B cell (primary cell): Measurements from ENCODE around the gene CEP295NL. TPM values are rescaled to one million over a fixed set of nuclear protein-coding genes. Genes with fewer than 3 reads are reported as not detected.

Experiments used
- ATAC-seq: fragments of 200-7000 bp; cut with Tn5 transposase; one replicate; pipeline ENCODE4 v1.10.0; 2021; ENCODE audit warnings: low read depth, mild to moderate bottlenecking, moderate number of reproducible peaks, moderate library complexity
- CTCF ChIA-PET: fragments of 350-600 bp; sonication (Branson Sonifier 250); formaldehyde crosslinking; loops from one replicate; lab custom pipeline; 2021; ENCODE audit warnings: antibody characterized with exemption, inconsistent platforms; lab: Charles Lee
- POLR2A ChIA-PET: fragments of 350-600 bp; sonication (Branson Sonifier 250); formaldehyde crosslinking; loops from one replicate; lab custom pipeline; 2021; ENCODE audit warnings: antibody characterized with exemption; lab: Charles Lee
- DNase-seq: peaks from one replicate; pipeline ENCODE4 v3.0.0; 2013
- H2AFZ ChIP-seq: 2 replicates; pipeline ENCODE4 v1.6.1; 2012; ENCODE audit warnings: mild to moderate bottlenecking, low read depth, low read length; ENCODE audit not compliant: insufficient read depth, poor library complexity, severe bottlenecking
- H3K27ac ChIP-seq, 2 donors: 1 replicate in 1 of 2; 2 replicates in 1 of 2; pipeline ENCODE4 v1.5.1; 2012 to 2013; ENCODE audit warnings: low read length in 2 of 2, mild to moderate bottlenecking in 2 of 2, moderate library complexity in 1 of 2
- H3K27me3 ChIP-seq, 4 experiments: fragments of 200-600 bp in 1 of 4; sonication (generic) in 1 of 4; replicated peaks in 1 of 4; 1 replicate in 2 of 4; 2 replicates in 2 of 4; pipeline versions ENCODE4 v1.6.1 to v1.7.0; 2013 to 2016; ENCODE audit warnings: low read length in 3 of 4, mild to moderate bottlenecking in 2 of 4, mixed read lengths in 1 of 4, moderate library complexity in 1 of 4; ENCODE audit not compliant: insufficient read depth in 4 of 4, control insufficient read depth in 3 of 4; ENCODE audit errors: control extremely low read depth in 1 of 4
- H3K36me3 ChIP-seq, 2 experiments: replicated peaks in 1 of 2; 1 replicate in 1 of 2; 2 replicates in 1 of 2; pipeline versions ENCODE4 v1.6.1 to v1.7.1; 2013; ENCODE audit warnings: low read length in 1 of 2; ENCODE audit not compliant: insufficient read depth in 2 of 2, control insufficient read depth in 1 of 2; ENCODE audit errors: control extremely low read depth in 1 of 2, extremely low read depth in 1 of 2
- H3K4me1 ChIP-seq, 2 donors: fragments of 200-600 bp in 1 of 2; sonication (generic) in 1 of 2; 1 replicate in 1 of 2; 2 replicates in 1 of 2; pipeline versions ENCODE4 v1.5.1 to v1.6.1; 2013 to 2017; ENCODE audit warnings: low read length in 2 of 2; ENCODE audit not compliant: control insufficient read depth in 2 of 2, insufficient read depth in 2 of 2
- H3K4me2 ChIP-seq: replicated peaks from 2 replicates; pipeline ENCODE3; 2012; ENCODE audit warnings: mild to moderate bottlenecking, low read depth, low read length; ENCODE audit not compliant: poor library complexity, severe bottlenecking
- H3K4me3 ChIP-seq, 5 experiments: fragments of 200-600 bp in 1 of 5; sonication (generic) in 1 of 5; 1 replicate in 3 of 5; 2 replicates in 2 of 5; pipeline versions ENCODE4 v1.5.1 to v1.7.0; 2011 to 2016; ENCODE audit warnings: low read length in 4 of 5, mild to moderate bottlenecking in 4 of 5, low read depth in 2 of 5, control low read depth in 1 of 5, moderate library complexity in 1 of 5; ENCODE audit not compliant: insufficient read depth in 1 of 5; ENCODE audit errors: control extremely low read depth in 1 of 5, extremely low read depth in 1 of 5
- H3K79me2 ChIP-seq: fragments of 200-600 bp; sonication (generic); one replicate; pipeline ENCODE4 v1.6.0; 2016; ENCODE audit warnings: low read length; ENCODE audit not compliant: control insufficient read depth, insufficient read depth
- H3K9ac ChIP-seq: fragments of 200-600 bp; sonication (generic); 2 replicates; pipeline ENCODE4 v1.6.1; 2017; ENCODE audit warnings: mild to moderate bottlenecking, low read length, moderate library complexity
- H3K9me3 ChIP-seq, 3 donors: one replicate each; pipeline versions ENCODE4 v1.6.1 to v1.7.1; 2013; ENCODE audit warnings: low read length in 2 of 3; ENCODE audit not compliant: control insufficient read depth in 2 of 3, insufficient read depth in 1 of 3; ENCODE audit errors: control extremely low read depth in 1 of 3
- H4K20me1 ChIP-seq: 2 replicates; pipeline ENCODE4 v1.6.0; 2012; ENCODE audit warnings: mild to moderate bottlenecking, low read length; ENCODE audit not compliant: insufficient read depth, control insufficient read depth, poor library complexity, severe bottlenecking
- H3K27ac Mint-ChIP-seq: one replicate; pipeline ENCODE4 v1.8.0; 2021; ENCODE audit warnings: mixed read lengths
- H3K27me3 Mint-ChIP-seq: one replicate; pipeline ENCODE4 v1.8.0; 2021; ENCODE audit warnings: mixed read lengths
- H3K4me1 Mint-ChIP-seq: one replicate; pipeline ENCODE4 v1.8.0; 2021; ENCODE audit warnings: mixed read lengths
- H3K4me3 Mint-ChIP-seq: one replicate; pipeline ENCODE4 v1.8.0; 2021; ENCODE audit warnings: mixed read lengths
- H3K9me3 Mint-ChIP-seq: one replicate; pipeline ENCODE4 v1.8.0; 2022; ENCODE audit warnings: mixed read lengths; ENCODE audit not compliant: insufficient read depth
- CTCF ChIP-seq: fragments of 200-600 bp; IDR thresholded peaks from one replicate; pipeline ENCODE4 v1.8.0; 2022; ENCODE audit warnings: antibody characterized with exemption, mild to moderate bottlenecking
- EZH2 ChIP-seq: IDR thresholded peaks from 2 replicates; pipeline ENCODE4 v1.6.1; 2012; ENCODE audit warnings: borderline replicate concordance, low read depth, mild to moderate bottlenecking, moderate library complexity, low read length; ENCODE audit not compliant: insufficient read depth, poor library complexity, severe bottlenecking
- WGBS: methylation state at CpG from one replicate; pipeline ENCODE4 v1.1.5; 2013; ENCODE audit warnings: missing lambda C conversion rate; ENCODE audit not compliant: insufficient coverage; 5-methylcytosine and 5-hydroxymethylcytosine counted together
- intact Hi-C: fragments of 100-400 bp; cut with micrococcal nuclease; formaldehyde crosslinking; loops from one replicate; pipeline ENCODE4 v1.10.0; 2022
- polyA plus RNA-seq: library from polyadenylated mRNA; depleted of rRNA; stranded (reverse); fragments of >200 nt; gene quantifications from 2 replicates; pipeline ENCODE4 v1.2.3, GENCODE V29; 2012
- total RNA-seq, 2 donors: library from RNA; stranded (reverse); fragments of 120-200 nt in 1 of 2; gene quantifications; 1 replicate in 1 of 2; 2 replicates in 1 of 2; pipeline versions ENCODE4 v1.2.3 to v1.2.4, GENCODE V29; 2013 to 2022

The CEP295NL gene
- total and polyA plus RNA-seq, 2 donors (not counting 1 experiment from before 2014, with no cell fraction given), result 0.09 to 1.3 TPM

GRCh38 chr17:78925662-78926555 is 22.9 kb upstream of the CEP295NL start:
- ATAC-seq (no peak), DNase-seq (peak; percentile 46)
- H3K27ac ChIP-seq, result no peak overlapping the region
- Mint-ChIP-seq H3K27ac (no peak overlapping the region), H3K4me3 (peak overlapping the region; percentile 23), H3K27me3 (peaks cover 11% of the 10 kb centered on the region), H3K4me1 (peaks cover 13% of the 10 kb centered on the region), H3K9me3 (no peaks in the 10 kb centered on the region)
- H3K79me2 ChIP-seq, result no peaks in the 10 kb centered on the region
- H4K20me1 ChIP-seq, result no peaks in the 10 kb centered on the region
- H3K9me3 ChIP-seq, result no peaks in the 10 kb centered on the region
- H2AFZ ChIP-seq, result peak overlapping the region; percentile 56
- WGBS, result 37% methylated on average over 29 of the region's 33 CpGs
- ChIA-PET POLR2A (interaction anchor here (0.8 to 1.1 kb wide), 2 partner anchors 46 to 86 kb away, joined by 9 to 21 read pairs; no protein-coding TSS in a partner anchor), CTCF (no interaction called here)
- intact Hi-C loops, result loop anchor here (2.0 kb wide), 1 partner anchor 37 kb away; no protein-coding TSS in a partner anchor
- H3K9ac ChIP-seq, result peak overlapping the region; percentile 63
- peaks cover 0 to 8% (median 2%) of the 10 kb centered on the region in 4 experiments for H3K27me3 ChIP-seq
- TF ChIP-seq EZH2, result no peak
- no peak for TF ChIP-seq CTCF
- peak overlapping the region; percentile 90 for H3K4me2 ChIP-seq
- peak overlapping the region in 4 of 5 experiments; percentile 31 to 55 (median 39) for H3K4me3 ChIP-seq
- no peaks in the 10 kb centered on the region for H3K36me3 ChIP-seq
- H3K4me1 ChIP-seq, result peaks cover 15 to 27% of the 10 kb centered on the region in 2 donors
